HG02938 (cell line): ENCODE results near the gene MNX1.
A peak's percentile ranks its signal among the peaks of the same experiment; 100 is the strongest.

Source experiments
- ATAC-seq: cut with Tn5 transposase; IDR thresholded peaks from one replicate; pipeline ENCODE4 v1.9.1; 2021; ENCODE audit warnings: mild to moderate bottlenecking, moderate library complexity; ENCODE audit not compliant: unreplicated experiment

MNX1 gene

GRCh38 chr7:157010588-157011332 lies at the start of gene MNX1:
MNX1 (minus strand) TSS chr7:157010663; CDS start chr7:157010350, 313 bp downstream.
- ATAC-seq: peak; percentile 54

- no peak for ATAC-seq
Observed at GRCh38 chr7:157059534-157059933, 49.1 kb upstream of the MNX1 start.

- ATAC-seq: no peak
Observed at GRCh38 chr7:157058701-157059100, 48.2 kb upstream of the MNX1 start.

- ATAC-seq: no peak
Observed at GRCh38 chr7:157058068-157058467, 47.6 kb upstream of the MNX1 start.

- ATAC-seq: no peak
Observed at GRCh38 chr7:157056957-157057902, 46.8 kb upstream of the MNX1 start.

GRCh38 chr7:157056246-157056645 lies 45.8 kb upstream of the MNX1 start:
- no peak for ATAC-seq

GRCh38 chr7:157054927-157055326 lies 44.5 kb upstream of the MNX1 start:
- no peak for ATAC-seq

- no peak for ATAC-seq
Observed at GRCh38 chr7:157053118-157053517, 42.7 kb upstream of the MNX1 start.

GRCh38 chr7:157047148-157047547 lies 36.7 kb upstream of the MNX1 start:
- no peak for ATAC-seq

- no peak for ATAC-seq
Observed at GRCh38 chr7:157046681-157047080, 36.2 kb upstream of the MNX1 start.

- ATAC-seq: no peak
Observed at GRCh38 chr7:157044943-157045660, 34.6 kb upstream of the MNX1 start.

- no peak for ATAC-seq
Observed at GRCh38 chr7:157044147-157044687, 33.8 kb upstream of the MNX1 start.

- ATAC-seq: no peak
Observed at GRCh38 chr7:157043745-157044144, 33.3 kb upstream of the MNX1 start.

GRCh38 chr7:157041514-157042277 lies 31.2 kb upstream of the MNX1 start:
- ATAC-seq: no peak

- ATAC-seq: no peak
Observed at GRCh38 chr7:157041004-157041403, 30.5 kb upstream of the MNX1 start.

- ATAC-seq: no peak
Observed at GRCh38 chr7:157037635-157038034, 27.2 kb upstream of the MNX1 start.

- ATAC-seq: no peak
Observed at GRCh38 chr7:157037028-157037427, 26.6 kb upstream of the MNX1 start.

GRCh38 chr7:157035979-157036378 lies 25.5 kb upstream of the MNX1 start:
- ATAC-seq: no peak

GRCh38 chr7:157035302-157035701 lies 24.8 kb upstream of the MNX1 start:
- no peak for ATAC-seq
